ENCODE results near the gene PSMD1.

PSMD1 gene

GRCh38 chr2:231213931-231214642 lies 157.4 kb downstream of the PSMD1 start:
- Histone ChIP-seq H3K9me3 (ENCODE audit: control insufficient read depth, insufficient read depth, low read length) (no peaks in the 10 kb centered on the region), H3K27ac (ENCODE audit: low read depth, low read length) (no peak overlapping the region), H3F3A (ENCODE audit: control insufficient read depth, insufficient read depth) (no peaks in the 10 kb centered on the region), H4K20me1 (ENCODE audit: control insufficient read depth, insufficient read depth, low read depth, low read length) (no peaks in the 10 kb centered on the region), H3K27me3 (ENCODE audit: control insufficient read depth, low read length) (no peaks in the 10 kb centered on the region), H3K79me2 (ENCODE audit: control insufficient read depth, low read length) (no peaks in the 10 kb centered on the region), H3K36me3 (ENCODE audit: control insufficient read depth, low read length) (no peaks in the 10 kb centered on the region), H3K4me3 (ENCODE audit: low read length) (no peak overlapping the region), H3K4me1 (ENCODE audit: control insufficient read depth, low read length) (peaks cover 1% of the 10 kb centered on the region), H3K4me2 (ENCODE audit: low read length) (no peak overlapping the region), H3K9me2 (replicated peaks; ENCODE audit: control insufficient read depth, low read length) (no peaks in the 10 kb centered on the region)
- TF ChIP-seq, protein P1, sequence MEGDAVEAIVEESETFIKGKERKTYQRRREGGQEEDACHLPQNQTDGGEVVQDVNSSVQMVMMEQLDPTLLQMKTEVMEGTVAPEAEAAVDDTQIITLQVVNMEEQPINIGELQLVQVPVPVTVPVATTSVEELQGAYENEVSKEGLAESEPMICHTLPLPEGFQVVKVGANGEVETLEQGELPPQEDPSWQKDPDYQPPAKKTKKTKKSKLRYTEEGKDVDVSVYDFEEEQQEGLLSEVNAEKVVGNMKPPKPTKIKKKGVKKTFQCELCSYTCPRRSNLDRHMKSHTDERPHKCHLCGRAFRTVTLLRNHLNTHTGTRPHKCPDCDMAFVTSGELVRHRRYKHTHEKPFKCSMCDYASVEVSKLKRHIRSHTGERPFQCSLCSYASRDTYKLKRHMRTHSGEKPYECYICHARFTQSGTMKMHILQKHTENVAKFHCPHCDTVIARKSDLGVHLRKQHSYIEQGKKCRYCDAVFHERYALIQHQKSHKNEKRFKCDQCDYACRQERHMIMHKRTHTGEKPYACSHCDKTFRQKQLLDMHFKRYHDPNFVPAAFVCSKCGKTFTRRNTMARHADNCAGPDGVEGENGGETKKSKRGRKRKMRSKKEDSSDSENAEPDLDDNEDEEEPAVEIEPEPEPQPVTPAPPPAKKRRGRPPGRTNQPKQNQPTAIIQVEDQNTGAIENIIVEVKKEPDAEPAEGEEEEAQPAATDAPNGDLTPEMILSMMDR (IDR thresholded peaks at IDR 0.05; ENCODE audit: low read depth, low read length, poor library complexity, severe bottlenecking) = no peak
- TF ChIP-seq EZH2phosphoT487 (IDR thresholded peaks at IDR 0.05; ENCODE audit: borderline replicate concordance, low read length) = no peak

- TF ChIP-seq, protein P1 (IDR thresholded peaks at IDR 0.05; ENCODE audit: low read depth, low read length, poor library complexity, severe bottlenecking) = no peak
- TF ChIP-seq EZH2phosphoT487 (IDR thresholded peaks at IDR 0.05; ENCODE audit: borderline replicate concordance, low read length) = no peak
- Histone ChIP-seq H3K27ac (ENCODE audit: low read depth, low read length) (no peak overlapping the region), H3K4me1 (ENCODE audit: control insufficient read depth, low read length) (peaks cover 11% of the 10 kb centered on the region), H4K20me1 (ENCODE audit: control insufficient read depth, insufficient read depth, low read depth, low read length) (no peaks in the 10 kb centered on the region), H3K36me3 (ENCODE audit: control insufficient read depth, low read length) (no peaks in the 10 kb centered on the region), H3K79me2 (ENCODE audit: control insufficient read depth, low read length) (no peaks in the 10 kb centered on the region), H3K9me3 (ENCODE audit: control insufficient read depth, insufficient read depth, low read length) (no peaks in the 10 kb centered on the region), H3K4me3 (ENCODE audit: low read length) (no peak overlapping the region), H3K27me3 (ENCODE audit: control insufficient read depth, low read length) (no peaks in the 10 kb centered on the region), H3F3A (ENCODE audit: control insufficient read depth, insufficient read depth) (no peaks in the 10 kb centered on the region), H3K4me2 (ENCODE audit: low read length) (no peak overlapping the region), H3K9me2 (replicated peaks; ENCODE audit: control insufficient read depth, low read length) (no peaks in the 10 kb centered on the region)
Observed at GRCh38 chr2:231218366-231218765, 161.7 kb downstream of the PSMD1 start.

GRCh38 chr2:231219289-231219688 lies 162.6 kb downstream of the PSMD1 start:
- H3K27me3 ChIP-seq (ENCODE audit: control insufficient read depth, low read length) = no peaks in the 10 kb centered on the region
- H3K4me2 ChIP-seq (ENCODE audit: low read length) = no peak overlapping the region
- H3K36me3 ChIP-seq (ENCODE audit: control insufficient read depth, low read length) = no peaks in the 10 kb centered on the region
- peaks cover 11% of the 10 kb centered on the region for H3K4me1 ChIP-seq (ENCODE audit: control insufficient read depth, low read length)
- H4K20me1 ChIP-seq (ENCODE audit: control insufficient read depth, insufficient read depth, low read depth, low read length) = no peaks in the 10 kb centered on the region
- H3K79me2 ChIP-seq (ENCODE audit: control insufficient read depth, low read length) = no peaks in the 10 kb centered on the region
- no peaks in the 10 kb centered on the region for H3F3A ChIP-seq (ENCODE audit: control insufficient read depth, insufficient read depth)
- TF ChIP-seq, protein P1 (IDR thresholded peaks at IDR 0.05; ENCODE audit: low read depth, low read length, poor library complexity, severe bottlenecking) = no peak
- TF ChIP-seq EZH2phosphoT487 (IDR thresholded peaks at IDR 0.05; ENCODE audit: borderline replicate concordance, low read length) = no peak
- no peak overlapping the region for H3K4me3 ChIP-seq (ENCODE audit: low read length)
- H3K27ac ChIP-seq (ENCODE audit: low read depth, low read length) = no peak overlapping the region
- H3K9me3 ChIP-seq (ENCODE audit: control insufficient read depth, insufficient read depth, low read length) = no peaks in the 10 kb centered on the region
- no peaks in the 10 kb centered on the region for H3K9me2 ChIP-seq (replicated peaks; ENCODE audit: control insufficient read depth, low read length)
